GM19463 (cell line): ENCODE measurements around the gene CNTN6.
A peak's percentile ranks its signal among the peaks of the same experiment; 100 is the strongest.

ENCODE experiments used
- ATAC-seq: cut with Tn5 transposase; IDR thresholded peaks from one replicate; pipeline ENCODE4 v1.9.1; 2021; ENCODE audit warnings: mild to moderate bottlenecking, moderate library complexity; ENCODE audit not compliant: unreplicated experiment

The CNTN6 gene

GRCh38 chr3:1092771-1093170, at the start of gene CNTN6:
Gene CNTN6, plus strand, starts transcription at chr3:1093024. Its CDS starts 54,985 bp downstream, at chr3:1148009.
- no peak for ATAC-seq

GRCh38 chr3:1048558-1048957, 44.3 kb upstream of the CNTN6 start:
- no peak for ATAC-seq

- no peak for ATAC-seq
Observed at GRCh38 chr3:1055870-1056269, 37.0 kb upstream of the CNTN6 start.

DNA sequence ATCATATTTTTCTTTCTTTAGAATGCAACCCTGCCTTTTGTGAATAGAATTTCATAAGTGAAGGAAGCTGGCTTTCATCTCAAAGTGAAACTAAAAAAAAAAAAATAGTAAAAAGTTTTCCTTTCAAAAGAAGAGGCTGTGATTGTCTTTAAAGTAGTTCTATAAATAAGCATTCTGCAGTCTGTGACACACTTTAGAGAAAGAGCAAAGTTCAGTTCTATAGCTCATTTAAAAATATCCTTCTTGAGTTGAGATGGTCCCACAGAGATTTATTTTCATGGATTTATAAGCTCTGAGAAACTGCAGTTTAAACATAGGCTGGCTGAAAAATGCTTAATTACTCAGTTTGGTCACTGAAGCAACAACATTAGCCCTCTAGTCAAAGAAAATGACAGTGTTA, 36.1 kb upstream of the CNTN6 start:
- no peak for ATAC-seq

DNA sequence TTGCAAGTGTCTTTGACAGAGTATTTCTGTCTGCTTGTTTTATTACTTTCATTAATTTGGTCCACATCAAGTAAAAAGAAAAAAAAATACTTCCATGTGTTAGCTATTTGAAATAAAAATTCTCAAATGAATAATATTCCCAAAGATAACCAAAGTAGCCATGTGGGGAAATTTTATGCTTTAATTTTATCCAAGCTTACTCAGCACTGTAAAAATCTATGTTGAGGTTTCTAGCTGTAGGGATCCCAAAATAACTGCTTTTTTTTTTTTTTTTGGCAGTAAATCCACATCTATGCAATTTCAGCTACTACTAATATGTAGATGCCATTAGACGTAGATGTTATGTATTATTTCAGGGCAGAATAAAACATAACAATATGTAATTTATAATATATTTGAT, 35.4 kb upstream of the CNTN6 start:
- ATAC-seq: no peak

DNA sequence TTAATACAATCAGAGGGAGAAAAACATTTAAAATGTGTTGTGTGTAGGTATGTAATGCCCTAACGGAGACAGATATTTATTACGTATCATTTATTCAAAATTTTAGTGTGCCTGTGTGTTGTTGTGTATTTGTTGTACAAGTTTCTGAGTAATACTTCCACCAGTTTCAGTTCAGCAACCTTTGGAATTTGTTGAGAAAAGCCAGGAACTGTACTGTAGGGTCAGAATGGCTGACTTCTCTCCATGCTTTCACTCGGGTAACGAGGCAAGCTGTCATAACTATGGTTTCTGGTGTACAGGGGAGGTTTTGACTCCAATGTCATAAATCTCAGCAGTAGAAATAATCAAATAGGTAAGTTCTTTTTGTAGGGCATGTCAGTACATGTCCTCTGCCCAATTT, 23.8 kb upstream of the CNTN6 start:
- no peak for ATAC-seq

- ATAC-seq: no peak
Observed at GRCh38 chr3:1072041-1072440, 20.8 kb upstream of the CNTN6 start.

DNA sequence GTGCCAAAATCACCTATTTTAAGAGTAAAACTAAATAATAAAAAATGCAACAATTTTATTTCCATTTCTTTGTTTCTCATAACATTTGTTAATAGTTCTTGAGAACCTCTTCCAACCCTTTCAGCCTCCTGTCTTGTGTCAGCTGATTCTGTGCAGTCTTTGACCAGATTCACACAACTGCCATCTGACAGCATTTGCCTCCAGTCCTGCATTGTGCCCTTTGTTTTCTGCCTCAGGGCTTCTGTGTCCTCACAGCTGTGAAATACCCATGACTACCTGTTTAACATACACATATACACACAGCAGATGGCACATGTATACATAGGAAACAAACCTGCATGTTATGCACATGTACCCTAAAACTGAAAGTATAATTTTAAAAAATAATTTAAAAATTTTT, 13.2 kb upstream of the CNTN6 start:
- ATAC-seq: no peak

- peak; percentile 62 for ATAC-seq
Observed at GRCh38 chr3:1082108-1082507, 10.7 kb upstream of the CNTN6 start.

- no peak for ATAC-seq
Observed at GRCh38 chr3:1087066-1087560, 5.7 kb upstream of the CNTN6 start.

DNA sequence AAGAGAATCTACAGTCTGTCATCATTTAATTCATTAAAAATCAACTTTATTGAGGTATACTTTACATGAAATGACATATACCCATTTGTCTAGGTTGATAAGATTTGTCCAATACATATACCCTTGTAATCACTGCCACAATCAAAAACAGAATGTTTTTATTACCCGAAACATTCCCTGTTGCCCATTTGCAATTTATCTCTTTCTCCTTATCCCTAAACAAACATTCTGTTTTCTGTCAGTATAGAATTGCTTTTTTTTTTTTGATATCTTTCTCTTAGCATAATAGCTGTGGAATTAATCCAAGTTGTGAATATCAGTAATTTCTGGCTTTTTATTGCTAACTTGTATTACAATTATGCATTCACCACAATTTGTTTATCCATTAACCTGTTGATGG, 4.3 kb upstream of the CNTN6 start:
- ATAC-seq: no peak

DNA sequence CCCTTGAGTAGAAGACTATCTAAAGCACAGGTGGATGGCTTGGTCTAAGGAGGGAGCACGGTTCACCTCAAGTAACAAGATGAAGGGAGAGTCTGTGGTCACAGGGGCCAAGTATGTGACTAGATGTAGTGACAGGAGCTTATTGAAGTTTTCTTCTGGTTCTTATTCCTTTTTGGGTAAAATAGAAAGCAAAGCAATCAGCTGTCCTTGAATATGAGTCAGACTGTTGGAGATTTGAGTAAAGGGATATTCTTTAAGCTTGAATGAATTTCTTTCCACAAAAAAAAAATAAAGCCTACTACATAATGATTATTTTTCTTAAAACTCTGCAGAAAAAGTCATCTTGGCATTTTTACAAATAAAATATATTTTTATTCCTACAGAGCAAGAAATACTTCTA, 1.5 kb upstream of the CNTN6 start:
- ATAC-seq: no peak

- no peak for ATAC-seq
Observed at GRCh38 chr3:1092061-1092460, 763 bp upstream of the CNTN6 start.

DNA sequence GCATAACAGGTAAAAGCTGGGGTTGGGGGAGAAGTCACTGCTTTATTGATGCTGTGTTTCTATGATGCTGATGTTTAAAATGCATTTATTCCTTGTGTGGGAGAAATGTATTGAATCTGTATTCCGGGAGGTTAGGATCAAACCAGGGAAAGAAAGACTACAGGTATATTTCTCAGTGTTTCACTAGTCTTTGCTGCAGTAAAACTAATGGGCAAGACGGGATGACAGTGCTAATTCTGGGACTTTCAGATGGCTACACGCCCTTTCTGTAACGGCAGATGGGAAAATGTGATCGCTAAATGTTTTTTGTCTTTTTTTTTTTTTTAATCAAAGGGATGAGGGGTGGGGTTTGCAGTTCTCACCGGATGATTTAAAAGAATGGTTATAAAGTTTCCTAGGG, 393 bp downstream of the CNTN6 start:
- ATAC-seq: no peak

GRCh38 chr3:1103525-1103924, 10.7 kb downstream of the CNTN6 start:
- no peak for ATAC-seq

DNA sequence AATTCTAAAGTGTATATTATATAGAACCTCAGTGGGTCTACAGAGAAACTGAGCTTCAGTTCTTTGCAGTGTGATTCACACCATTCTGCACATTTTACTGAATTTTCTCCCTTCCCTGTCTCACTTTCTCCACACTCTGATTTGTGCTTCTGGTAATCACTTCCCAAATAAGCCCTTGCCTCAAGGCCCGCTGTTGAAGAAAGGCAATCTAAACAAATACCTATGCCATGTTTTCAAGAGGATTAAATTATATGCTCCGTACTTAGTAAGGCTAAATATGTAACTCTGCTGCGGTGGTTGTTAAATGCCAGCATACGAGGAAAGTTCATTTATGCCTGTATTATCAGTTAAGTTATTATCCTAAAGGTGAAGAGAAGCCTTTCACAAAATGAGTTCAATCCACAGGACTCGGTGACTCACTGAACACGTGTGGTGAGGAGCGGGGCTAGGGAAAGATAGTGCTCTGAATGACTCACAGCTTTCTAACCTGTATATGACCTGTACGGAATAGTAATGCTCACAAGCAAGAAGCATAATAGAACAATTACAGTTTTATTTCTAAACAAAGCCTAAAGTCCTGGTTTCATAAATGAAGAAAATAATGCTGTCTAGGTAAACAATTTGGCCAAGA, 25.1 kb downstream of the CNTN6 start:
- no peak for ATAC-seq

DNA sequence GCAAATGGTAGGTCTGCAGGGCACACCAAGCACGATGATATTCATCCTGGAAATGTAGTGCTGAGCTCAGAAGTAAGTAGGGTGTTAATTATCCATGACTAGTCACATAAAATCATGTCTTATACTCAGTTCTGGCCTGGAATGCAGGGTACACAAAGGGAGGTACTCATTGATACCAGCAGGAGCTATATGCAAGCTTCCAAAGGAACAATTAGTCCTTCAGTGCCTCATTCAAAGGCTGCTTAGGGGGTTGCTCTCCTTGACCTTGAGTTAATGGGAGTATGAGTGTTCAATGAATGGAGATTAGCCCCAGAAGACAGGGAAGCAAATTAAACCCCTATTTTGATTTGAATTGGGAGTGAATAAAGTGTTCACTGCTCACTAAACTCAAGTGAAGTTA, 38.3 kb downstream of the CNTN6 start:
- no peak for ATAC-seq

GRCh38 chr3:1135194-1135593, 42.4 kb downstream of the CNTN6 start:
- ATAC-seq: no peak

DNA sequence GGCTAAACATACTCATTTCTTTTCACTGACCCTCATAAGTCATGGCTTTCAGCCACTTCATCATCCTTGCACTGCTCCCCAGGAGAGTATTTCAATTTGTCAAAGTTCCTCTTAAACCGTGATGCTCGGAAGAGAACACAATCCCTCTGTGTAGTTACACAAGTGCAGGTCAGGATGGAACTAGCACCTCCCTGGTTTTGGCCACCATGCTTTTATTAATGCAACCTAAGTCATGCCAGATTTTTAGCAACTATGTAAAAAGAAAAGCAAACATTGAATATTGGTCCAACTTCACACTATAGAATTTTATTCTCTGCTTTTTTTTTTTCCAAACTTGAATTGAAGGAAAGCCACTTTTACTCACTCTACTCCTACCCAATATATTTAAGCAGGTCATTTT, 45.2 kb downstream of the CNTN6 start:
- no peak for ATAC-seq

GRCh38 chr3:1139071-1139470, 46.2 kb downstream of the CNTN6 start:
- ATAC-seq: no peak

DNA sequence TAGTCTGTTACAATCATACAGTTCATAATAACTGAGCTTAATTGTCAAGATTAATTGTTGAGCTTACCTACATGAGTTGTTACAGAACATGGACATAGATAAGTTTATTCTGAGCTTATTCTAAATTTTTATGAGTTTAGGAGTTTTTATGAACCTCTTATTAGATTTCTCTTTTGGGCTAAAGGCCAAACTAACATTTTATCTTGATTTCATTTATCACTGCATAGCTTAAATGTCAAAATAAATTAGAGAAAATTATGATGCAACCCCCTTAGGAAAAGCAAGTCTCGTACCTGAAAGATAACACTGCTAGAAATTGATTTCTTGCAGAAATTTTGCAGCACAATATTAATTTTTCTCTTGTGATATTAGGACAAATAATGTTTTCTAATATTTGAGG, 54.5 kb downstream of the CNTN6 start:
- no peak for ATAC-seq

GRCh38 chr3:1147819-1148218, 55.0 kb downstream of the CNTN6 start:
- no peak for ATAC-seq

DNA sequence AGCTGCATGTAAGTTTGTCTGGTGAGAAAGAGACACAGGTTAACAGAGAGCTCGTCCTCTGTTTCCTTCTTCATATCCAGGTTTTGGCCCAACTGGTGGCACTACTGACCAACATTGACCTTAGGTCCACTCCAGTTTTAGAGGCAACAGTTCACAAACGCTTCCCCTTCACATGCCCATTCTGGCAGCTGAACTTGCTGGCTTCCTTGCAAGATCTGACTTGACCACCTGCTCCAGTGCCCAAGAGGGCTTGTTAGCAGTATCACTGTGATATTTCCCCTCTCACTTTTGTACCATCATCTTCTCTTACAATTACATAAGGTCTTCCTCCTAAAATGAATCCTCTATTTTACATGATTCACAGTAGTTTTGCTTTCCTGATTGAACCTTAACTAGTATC, 71.3 kb downstream of the CNTN6 start:
- ATAC-seq: no peak
